Measurements from ENCODE around the gene LDB2. TPM values are rescaled to one million over a fixed set of nuclear protein-coding genes. Genes with fewer than 3 reads are reported as not detected.

Gene LDB2
- total and polyA plus RNA-seq, 2 experiments from 2014 or later, result 48.6 to 80.1 TPM

- TF ChIP-seq ZNF114 (CRISPR knock-in tag; IDR thresholded peaks at IDR 0.05) (no peak), REST (IDR thresholded peaks at IDR 0.05; ENCODE audit: unreplicated experiment) (no peak), CREB1 (CRISPR knock-in tag; IDR thresholded peaks at IDR 0.05; ENCODE audit: low read depth) (no peak), JUNB (IDR thresholded peaks at IDR 0.05; ENCODE audit: unreplicated experiment) (no peak), POLR2AphosphoS5 (IDR thresholded peaks at IDR 0.05; ENCODE audit: low read depth) (no peak), ETS1 (IDR thresholded peaks at IDR 0.05) (no peak), EZH2phosphoT487 (IDR thresholded peaks at IDR 0.05; ENCODE audit: unreplicated experiment) (no peak), EZH2 (IDR thresholded peaks at IDR 0.05; ENCODE audit: low read depth, unreplicated experiment) (no peak), CTCF (conservative IDR thresholded peaks at IDR 0.05; ENCODE audit: low read depth in 2 of 2) (no peak), STAT1 (IDR thresholded peaks at IDR 0.05; ENCODE audit: unreplicated experiment) (no peak), NANOG (IDR thresholded peaks at IDR 0.05; ENCODE audit: borderline replicate concordance) (no peak)
Observed at GRCh38 chr4:16942491-16942890, 44.0 kb upstream of the LDB2 start (continued).

- Histone ChIP-seq H3K36me3 (ENCODE audit: insufficient read depth) (no peaks in the 10 kb centered on the region), H3K79me2 (replicated peaks; ENCODE audit: insufficient read depth) (no peaks in the 10 kb centered on the region), H3K27ac (ENCODE audit: low read depth) (no peak overlapping the region), H3K4me2 (no peak overlapping the region), H4K20me1 (replicated peaks; ENCODE audit: insufficient read depth) (no peaks in the 10 kb centered on the region), H3K4me3 (no peak overlapping the region), H3K27me3 (ENCODE audit: insufficient read depth) (no peaks in the 10 kb centered on the region), H3K4me1 (ENCODE audit: insufficient read depth) (no peaks in the 10 kb centered on the region), H3K9me2 (ENCODE audit: insufficient read depth) (no peaks in the 10 kb centered on the region), H3F3A (replicated peaks; ENCODE audit: low read depth) (no peaks in the 10 kb centered on the region), H2AFZ (peak overlapping the region; percentile 43; the same call in 1 of the 2 replicates)
- H3K27ac Mint-ChIP-seq, result no peak overlapping the region
- H3K36me3 Mint-ChIP-seq (ENCODE audit: low read depth), result peaks cover 16% of the 10 kb centered on the region
- ATAC-seq, result no peak
- DNase-seq (ENCODE audit: low spot score), result no peak
- no peak overlapping the region for H3K4me3 Mint-ChIP-seq
- TF ChIP-seq EZH2phosphoT487 (IDR thresholded peaks at IDR 0.05; ENCODE audit: unreplicated experiment) (no peak), REST (IDR thresholded peaks at IDR 0.05; ENCODE audit: unreplicated experiment) (no peak), POLR2AphosphoS5 (IDR thresholded peaks at IDR 0.05; ENCODE audit: low read depth) (no peak), JUNB (IDR thresholded peaks at IDR 0.05; ENCODE audit: unreplicated experiment) (no peak), STAT1 (IDR thresholded peaks at IDR 0.05; ENCODE audit: unreplicated experiment) (no peak)
- H3K4me1 Mint-ChIP-seq, result peaks cover 11% of the 10 kb centered on the region
- H3K9me3 Mint-ChIP-seq, result peaks cover 12% of the 10 kb centered on the region
- H3K27me3 Mint-ChIP-seq (ENCODE audit: insufficient read depth, low read depth, poor library complexity), result peaks cover 8% of the 10 kb centered on the region
Observed at GRCh38 chr4:16939178-16939577, 40.7 kb upstream of the LDB2 start.
